ENCODE measurements around the gene HDGFL2. TPM values are rescaled to one million over a fixed set of nuclear protein-coding genes. Genes with fewer than 3 reads are reported as not detected.

The HDGFL2 gene
- polyA plus RNA-seq, 3 donors, result 7.0 to 13.2 (median 10.5) TPM

DNA sequence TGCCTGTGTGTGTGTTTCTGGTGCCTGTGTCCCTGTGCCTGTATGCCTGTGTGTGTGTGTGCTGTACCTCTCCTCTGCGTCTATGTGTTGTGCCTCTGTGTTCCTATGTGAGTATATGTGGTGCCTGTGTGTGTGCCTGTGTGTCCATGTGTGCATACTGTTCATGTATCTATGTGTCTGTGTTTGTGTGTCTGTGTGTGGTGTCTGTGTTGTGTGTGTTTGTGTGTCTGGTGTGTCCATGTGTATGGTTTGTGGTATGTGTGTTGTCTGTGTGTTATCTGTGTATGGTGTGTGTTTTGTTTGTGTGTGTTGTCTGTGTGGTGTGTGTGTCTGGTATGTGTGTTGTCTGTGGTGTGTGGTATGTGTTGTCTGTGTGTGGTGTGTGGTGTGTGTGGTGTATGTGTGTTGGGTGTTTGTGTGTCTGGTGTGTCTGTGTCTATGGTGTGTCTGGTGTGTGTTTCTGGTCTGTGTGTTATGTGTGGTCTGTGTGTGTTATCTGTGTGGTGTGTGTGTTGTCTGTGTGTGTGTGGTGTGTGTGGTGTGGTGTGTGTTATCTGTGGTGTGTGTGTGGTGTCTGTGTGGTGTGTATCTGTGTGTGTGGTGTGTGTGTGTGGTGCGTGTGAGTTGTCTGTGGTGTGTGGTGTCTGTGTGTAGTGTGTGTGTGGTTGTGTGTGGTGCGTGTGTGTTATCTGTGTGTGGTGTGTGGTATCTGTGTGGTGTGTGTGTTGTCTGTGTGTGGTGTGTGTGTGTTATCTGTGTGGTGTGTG lies 20.4 kb downstream of the HDGFL2 start:
- no peaks in the 10 kb centered on the region for H3K27me3 Mint-ChIP-seq (ENCODE audit: low read depth in 3 of 3)
- H3K4me1 Mint-ChIP-seq, result no peaks in the 10 kb centered on the region
- H3K4me1 ChIP-seq (ENCODE audit: control insufficient read depth in 1 of 2, insufficient read depth in 2 of 2, low read length in 2 of 2), result no peaks in the 10 kb centered on the region
- intact Hi-C loops (cut with micrococcal nuclease), result no loop called here
- H3K4me2 ChIP-seq (replicated peaks; ENCODE audit: extremely low read depth, low read length, poor library complexity, severe bottlenecking), result no peak overlapping the region
- peaks cover 63 to 82% of the 10 kb centered on the region in 2 donors for H3K36me3 ChIP-seq (replicated peaks in 1 of 2; ENCODE audit: control insufficient read depth in 1 of 2, insufficient read depth in 2 of 2, low read length in 2 of 2)
- no peaks in the 10 kb centered on the region for H3K27me3 ChIP-seq (ENCODE audit: control insufficient read depth in 2 of 2, insufficient read depth in 2 of 2, low read length in 2 of 2)
- no peak overlapping the region for H3K9ac ChIP-seq (ENCODE audit: insufficient read depth, low read length, poor library complexity, severe bottlenecking)
- no peak overlapping the region for H3K4me3 ChIP-seq (replicated peaks in 1 of 3; ENCODE audit: low read depth in 2 of 3, low read length in 3 of 3)
- H3K4me3 Mint-ChIP-seq, result no peak overlapping the region
- H2AFZ ChIP-seq (ENCODE audit: insufficient read depth, low read depth, low read length, poor library complexity, severe bottlenecking), result no peak overlapping the region
- H3K79me2 ChIP-seq (ENCODE audit: insufficient read depth, low read length), result no peaks in the 10 kb centered on the region
- no peak for DNase-seq
- no peaks in the 10 kb centered on the region for H4K20me1 ChIP-seq (ENCODE audit: insufficient read depth, low read length)
- no peak overlapping the region for H3K27ac ChIP-seq (ENCODE audit: low read depth in 1 of 2, low read length in 2 of 2)
- H3K9me3 ChIP-seq (replicated peaks in 1 of 2; ENCODE audit: control insufficient read depth in 1 of 2, insufficient read depth in 1 of 2, low read length in 2 of 2), result no peaks in the 10 kb centered on the region
- H3K36me3 Mint-ChIP-seq, result peaks cover 3 to 48% of the 10 kb centered on the region in 2 donors
- no peak for TF ChIP-seq CTCF (IDR thresholded peaks at IDR 0.05)
- 100% methylated on average over 3 of the region's 3 CpGs for WGBS (ENCODE audit: insufficient coverage)
- H3K9me3 Mint-ChIP-seq, result peaks cover 0 to 2% (median 0%) of the 10 kb centered on the region in 7 donors
- no peak overlapping the region for H3K27ac Mint-ChIP-seq

GRCh38 chr19:4493104-4493928 lies 21.2 kb downstream of the HDGFL2 start:
- Histone ChIP-seq H3K9me3 (replicated peaks in 1 of 2; ENCODE audit: control insufficient read depth in 1 of 2, insufficient read depth in 1 of 2, low read length in 2 of 2) (no peaks in the 10 kb centered on the region), H3K4me2 (replicated peaks; ENCODE audit: extremely low read depth, low read length, poor library complexity, severe bottlenecking) (no peak overlapping the region), H4K20me1 (ENCODE audit: insufficient read depth, low read length) (no peaks in the 10 kb centered on the region), H2AFZ (ENCODE audit: insufficient read depth, low read depth, low read length, poor library complexity, severe bottlenecking) (no peak overlapping the region), H3K27me3 (ENCODE audit: control insufficient read depth in 2 of 2, insufficient read depth in 2 of 2, low read length in 2 of 2) (no peaks in the 10 kb centered on the region), H3K9ac (ENCODE audit: insufficient read depth, low read length, poor library complexity, severe bottlenecking) (no peak overlapping the region), H3K36me3 (replicated peaks in 1 of 2; ENCODE audit: control insufficient read depth in 1 of 2, insufficient read depth in 2 of 2, low read length in 2 of 2) (peaks cover 69 to 86% of the 10 kb centered on the region in 2 donors), H3K27ac (ENCODE audit: low read depth in 1 of 2, low read length in 2 of 2) (no peak overlapping the region), H3K4me3 (replicated peaks in 1 of 3; ENCODE audit: low read depth in 2 of 3, low read length in 3 of 3) (no peak overlapping the region), H3K79me2 (ENCODE audit: insufficient read depth, low read length) (no peaks in the 10 kb centered on the region), H3K4me1 (ENCODE audit: control insufficient read depth in 1 of 2, insufficient read depth in 2 of 2, low read length in 2 of 2) (no peaks in the 10 kb centered on the region)
- no peaks in the 10 kb centered on the region for H3K27me3 Mint-ChIP-seq (ENCODE audit: low read depth in 3 of 3)
- H3K9me3 Mint-ChIP-seq, result peaks cover 0 to 2% (median 0%) of the 10 kb centered on the region in 7 donors
- intact Hi-C loops (cut with micrococcal nuclease), result no loop called here
- WGBS (ENCODE audit: insufficient coverage), result 94% methylated on average over 29 of the region's 41 CpGs
- H3K27ac Mint-ChIP-seq, result no peak overlapping the region
- no peak overlapping the region for H3K4me3 Mint-ChIP-seq
- DNase-seq, result no peak
- H3K4me1 Mint-ChIP-seq, result no peaks in the 10 kb centered on the region
- H3K36me3 Mint-ChIP-seq, result peaks cover 0 to 52% of the 10 kb centered on the region in 2 donors
- no peak for TF ChIP-seq CTCF (IDR thresholded peaks at IDR 0.05)

Data from CD14-positive monocyte (primary cell).